OCI-LY7 (cell line): ENCODE measurements around the gene TBX4. TPM values are rescaled to one million over a fixed set of nuclear protein-coding genes. Genes with fewer than 3 reads are reported as not detected.

ENCODE experiments used
- BruUV-seq: library from RNA; stranded (reverse); fragments of 400-500 nt; replicated peaks from 2 replicates; lab custom pipeline; 2021; lab: Mats Ljungman, UMichigan
- CTCF ChIA-PET: fragments of 300-600 bp; sonication (Branson Sonifier 250); formaldehyde crosslinking; loops from one replicate; lab custom pipeline; 2022; ENCODE audit warnings: antibody characterized with exemption; ENCODE audit not compliant: unreplicated experiment; lab: Charles Lee
- POLR2A ChIA-PET: fragments of 300-600 bp; sonication (Branson Sonifier 250); formaldehyde crosslinking; loops from one replicate; lab custom pipeline; 2022; ENCODE audit warnings: antibody characterized with exemption; lab: Charles Lee
- DNase-seq: peaks from one replicate; pipeline ENCODE4 v3.0.0-alpha.2; 2015; ENCODE audit warnings: low spot score
- H2AFZ ChIP-seq: fragments of 200-600 bp; sonication (generic), shearing (Covaris generic); 2 replicates; pipeline ENCODE4 v1.6.1; 2014; ENCODE audit warnings: mild to moderate bottlenecking, antibody characterized with exemption, low read length, moderate library complexity
- H3K27ac ChIP-seq: fragments of 200-600 bp; sonication (generic); 2 replicates; pipeline ENCODE4 v1.5.1; 2014; ENCODE audit warnings: mixed run types, low read depth, mild to moderate bottlenecking, moderate library complexity, low read length, inconsistent platforms; ENCODE audit not compliant: poor library complexity, severe bottlenecking
- H3K36me3 ChIP-seq: fragments of 200-600 bp; sonication (generic); 2 replicates; pipeline ENCODE4 v1.6.1; 2014; ENCODE audit warnings: mild to moderate bottlenecking, antibody characterized with exemption, low read length, moderate library complexity, mixed read lengths; ENCODE audit not compliant: insufficient read depth
- H3K4me1 ChIP-seq: fragments of 200-600 bp; sonication (generic); 2 replicates; pipeline ENCODE4 v1.5.1; 2014; ENCODE audit warnings: mild to moderate bottlenecking, low read length; ENCODE audit not compliant: insufficient read depth, poor library complexity, severe bottlenecking
- H3K4me2 ChIP-seq: fragments of 200-600 bp; sonication (generic); 2 replicates; pipeline ENCODE4 v1.6.1; 2014; ENCODE audit warnings: mild to moderate bottlenecking, low read length
- H3K4me3 ChIP-seq: fragments of 200-600 bp; sonication (generic); 2 replicates; pipeline ENCODE4 v1.5.1; 2014; ENCODE audit warnings: mild to moderate bottlenecking, low read depth, low read length; ENCODE audit not compliant: poor library complexity, severe bottlenecking
- H3K79me2 ChIP-seq: fragments of 200-600 bp; sonication (generic); 2 replicates; pipeline ENCODE4 v1.6.1; 2016; ENCODE audit warnings: low read depth, mild to moderate bottlenecking, low read length, moderate library complexity, mixed read lengths; ENCODE audit not compliant: insufficient read depth
- H3K9me2 ChIP-seq: fragments of 200-600 bp; sonication (generic); 2 replicates; pipeline ENCODE4 v1.6.1; 2016; ENCODE audit warnings: mild to moderate bottlenecking, low read length, mixed read lengths; ENCODE audit not compliant: insufficient read depth
- H3K9me3 ChIP-seq: fragments of 200-600 bp; sonication (generic); 2 replicates; pipeline ENCODE4 v1.6.1; 2014; ENCODE audit warnings: mild to moderate bottlenecking, mixed run types, low read length, mixed read lengths
- H4K20me1 ChIP-seq: fragments of 200-600 bp; sonication (generic); 2 replicates; pipeline ENCODE4 v1.6.1; 2014; ENCODE audit warnings: mild to moderate bottlenecking, antibody characterized with exemption, low read length, moderate library complexity, mixed read lengths; ENCODE audit not compliant: insufficient read depth
- EZH2phosphoT487 ChIP-seq: fragments of 200-600 bp; sonication (generic); IDR thresholded peaks from 2 replicates; pipeline ENCODE4 v1.6.1; 2018; ENCODE audit warnings: low read depth, borderline replicate concordance, mild to moderate bottlenecking, mixed run types, antibody characterized with exemption, low read length, moderate library complexity, mixed read lengths
- intact Hi-C: fragments of 100-400 bp; cut with micrococcal nuclease; formaldehyde crosslinking; loops from one replicate; pipeline ENCODE4 v1.10.0; 2022; ENCODE audit not compliant: unreplicated experiment
- total RNA-seq, 2 experiments: library from RNA; depleted of rRNA in 1 of 2; stranded (reverse); fragments of >200 nt in 1 of 2; shearing (Covaris generic) in 1 of 2; gene quantifications; 2 replicates each; pipeline ENCODE4 v1.2.3, GENCODE V29; 2014 to 2022
- TF ChIP-seq, protein P1 (sequence below): fragments of 200-600 bp; sonication (generic); conservative IDR thresholded peaks from 2 replicates; pipeline ENCODE4 v1.5.1; 2014; ENCODE audit warnings: mild to moderate bottlenecking, antibody characterized with exemption, low read length, moderate library complexity, mixed read lengths

TBX4 gene
- total RNA-seq, 2 experiments from 2014 or later: not detected

- H3K27ac ChIP-seq: no peak overlapping the region
- H2AFZ ChIP-seq: no peak overlapping the region
- BruUV-seq: no TSS peak
- CTCF ChIA-PET: no interaction called here
- no peaks in the 10 kb centered on the region for H4K20me1 ChIP-seq
- H3K4me2 ChIP-seq: no peak overlapping the region
- H3K4me1 ChIP-seq: no peaks in the 10 kb centered on the region
- no peak for DNase-seq
- no peaks in the 10 kb centered on the region for H3K36me3 ChIP-seq
- H3K9me2 ChIP-seq: no peaks in the 10 kb centered on the region
- no peak overlapping the region for H3K4me3 ChIP-seq
- H3K9me3 ChIP-seq: no peaks in the 10 kb centered on the region
- TF ChIP-seq, protein P1, sequence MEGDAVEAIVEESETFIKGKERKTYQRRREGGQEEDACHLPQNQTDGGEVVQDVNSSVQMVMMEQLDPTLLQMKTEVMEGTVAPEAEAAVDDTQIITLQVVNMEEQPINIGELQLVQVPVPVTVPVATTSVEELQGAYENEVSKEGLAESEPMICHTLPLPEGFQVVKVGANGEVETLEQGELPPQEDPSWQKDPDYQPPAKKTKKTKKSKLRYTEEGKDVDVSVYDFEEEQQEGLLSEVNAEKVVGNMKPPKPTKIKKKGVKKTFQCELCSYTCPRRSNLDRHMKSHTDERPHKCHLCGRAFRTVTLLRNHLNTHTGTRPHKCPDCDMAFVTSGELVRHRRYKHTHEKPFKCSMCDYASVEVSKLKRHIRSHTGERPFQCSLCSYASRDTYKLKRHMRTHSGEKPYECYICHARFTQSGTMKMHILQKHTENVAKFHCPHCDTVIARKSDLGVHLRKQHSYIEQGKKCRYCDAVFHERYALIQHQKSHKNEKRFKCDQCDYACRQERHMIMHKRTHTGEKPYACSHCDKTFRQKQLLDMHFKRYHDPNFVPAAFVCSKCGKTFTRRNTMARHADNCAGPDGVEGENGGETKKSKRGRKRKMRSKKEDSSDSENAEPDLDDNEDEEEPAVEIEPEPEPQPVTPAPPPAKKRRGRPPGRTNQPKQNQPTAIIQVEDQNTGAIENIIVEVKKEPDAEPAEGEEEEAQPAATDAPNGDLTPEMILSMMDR: no peak
- no peak for TF ChIP-seq EZH2phosphoT487
- H3K79me2 ChIP-seq: no peaks in the 10 kb centered on the region
- POLR2A ChIA-PET: no interaction called here
- intact Hi-C loops: no loop called here
These were observed 22.2 kb downstream of the TBX4 start for GRCh38 chr17:61474235-61474927.

DNA sequence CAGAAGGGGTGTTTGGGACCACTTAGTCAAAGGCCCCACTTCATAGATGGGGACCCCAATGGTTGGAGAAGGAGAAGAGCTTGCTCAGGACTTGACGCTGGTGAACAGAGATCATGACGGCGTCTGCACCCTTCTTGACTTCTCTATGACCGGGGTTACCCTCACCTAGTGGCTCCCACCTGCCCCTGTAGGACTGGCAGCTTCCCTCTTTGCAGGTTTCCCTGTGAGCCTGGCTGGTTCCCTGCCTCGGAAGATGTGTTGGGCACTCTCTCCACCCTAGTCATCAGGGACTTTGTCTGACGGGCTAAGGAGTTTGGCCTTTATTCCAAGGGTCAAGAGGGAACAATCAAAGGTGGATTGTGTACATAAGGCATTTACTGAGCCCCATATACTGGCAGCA, 22.7 kb downstream of the TBX4 start:
- DNase-seq: no peak
- BruUV-seq: no TSS peak

GRCh38 chr17:61475726-61476125, 23.5 kb downstream of the TBX4 start:
- H4K20me1 ChIP-seq: no peaks in the 10 kb centered on the region
- H3K79me2 ChIP-seq: no peaks in the 10 kb centered on the region
- H3K9me2 ChIP-seq: no peaks in the 10 kb centered on the region
- no peak overlapping the region for H3K4me3 ChIP-seq
- no peak overlapping the region for H2AFZ ChIP-seq
- TF ChIP-seq, protein P1: no peak
- TF ChIP-seq EZH2phosphoT487: no peak
- DNase-seq: no peak
- H3K27ac ChIP-seq: no peak overlapping the region
- H3K9me3 ChIP-seq: no peaks in the 10 kb centered on the region
- no TSS peak for BruUV-seq
- intact Hi-C loops: no loop called here
- H3K4me2 ChIP-seq: no peak overlapping the region
- H3K4me1 ChIP-seq: no peaks in the 10 kb centered on the region
- ChIA-PET CTCF (no interaction called here), POLR2A (no interaction called here)
- no peaks in the 10 kb centered on the region for H3K36me3 ChIP-seq

More for the DNA sequence above, 22.7 kb downstream of the TBX4 start:
- H3K4me2 ChIP-seq: no peak overlapping the region
- no peaks in the 10 kb centered on the region for H3K36me3 ChIP-seq
- no peak overlapping the region for H2AFZ ChIP-seq
- no peaks in the 10 kb centered on the region for H3K79me2 ChIP-seq
- ChIA-PET POLR2A (no interaction called here), CTCF (no interaction called here)
- no peak for TF ChIP-seq EZH2phosphoT487
- TF ChIP-seq, protein P1: no peak
- no peaks in the 10 kb centered on the region for H3K9me2 ChIP-seq
- H3K4me3 ChIP-seq: no peak overlapping the region
- no peaks in the 10 kb centered on the region for H3K4me1 ChIP-seq
- no peaks in the 10 kb centered on the region for H3K9me3 ChIP-seq
- no peaks in the 10 kb centered on the region for H4K20me1 ChIP-seq
- intact Hi-C loops: no loop called here
- no peak overlapping the region for H3K27ac ChIP-seq
